ENCODE results near the gene MDK. TPM values are rescaled to one million over a fixed set of nuclear protein-coding genes. Genes with fewer than 3 reads are reported as not detected.
"Not testable (repeated sequence)": the region's sequence is repeated elsewhere in the genome, so short reads cannot be mapped to it uniquely, and the experiment has no call there.

Gene MDK
- total and polyA plus RNA-seq, 12 donors: 3.6 to 16.5 (median 5.3) TPM

GRCh38 chr11:46367916-46368267 is 13.6 kb upstream of the MDK start:
- H3K27ac ChIP-seq: peak overlapping the region in 6 of 10 donors; percentile 17 to 56 (median 35)
- H3K9me3 ChIP-seq: no peaks in the 10 kb centered on the region
- peak in 3 of 9 donors; percentile 2 to 38 (median 35) for TF ChIP-seq CTCF (IDR thresholded peaks at IDR 0.05)
- H3K27me3 ChIP-seq: no peaks in the 10 kb centered on the region
- ATAC-seq (no peak), DNase-seq (peak in 1 of 2 donors; percentile 8)
- H3K36me3 ChIP-seq: peaks cover 0 to 85% (median 44%) of the 10 kb centered on the region in 9 donors
- peaks cover 9 to 52% (median 39%) of the 10 kb centered on the region in 9 donors for H3K4me1 ChIP-seq
- no peak overlapping the region for H3K4me3 ChIP-seq
- intact Hi-C loops (cut with DNase I): loop anchor here in 1 of 10 donors (2.0 kb wide), 1 partner anchor 15 kb away; no protein-coding TSS in a partner anchor
- WGBS, 2 donors: 78 to 84% methylated on average over 12 of the region's 12 CpGs

- intact Hi-C loops (cut with DNase I): no loop called here
- Histone ChIP-seq H3K27ac (no peak overlapping the region), H3K4me1 (peaks cover 3 to 35% (median 22%) of the 10 kb centered on the region in 9 donors), H3K36me3 (peaks cover 4 to 93% (median 44%) of the 10 kb centered on the region in 9 donors), H3K27me3 (no peaks in the 10 kb centered on the region), H3K9me3 (no peaks in the 10 kb centered on the region), H3K4me3 (no peak overlapping the region)
- WGBS, 2 donors: 71 to 75% methylated on average over 25 of the region's 25 CpGs
- TF ChIP-seq CTCF (IDR thresholded peaks at IDR 0.05): peak; percentile 69 to 90 (median 80)
- ATAC-seq (peak; percentile 21 to 58 (median 45)), DNase-seq (peak in 1 of 2 donors; percentile 56)
Observed at GRCh38 chr11:46369458-46370152, 11.9 kb upstream of the MDK start.

DNA sequence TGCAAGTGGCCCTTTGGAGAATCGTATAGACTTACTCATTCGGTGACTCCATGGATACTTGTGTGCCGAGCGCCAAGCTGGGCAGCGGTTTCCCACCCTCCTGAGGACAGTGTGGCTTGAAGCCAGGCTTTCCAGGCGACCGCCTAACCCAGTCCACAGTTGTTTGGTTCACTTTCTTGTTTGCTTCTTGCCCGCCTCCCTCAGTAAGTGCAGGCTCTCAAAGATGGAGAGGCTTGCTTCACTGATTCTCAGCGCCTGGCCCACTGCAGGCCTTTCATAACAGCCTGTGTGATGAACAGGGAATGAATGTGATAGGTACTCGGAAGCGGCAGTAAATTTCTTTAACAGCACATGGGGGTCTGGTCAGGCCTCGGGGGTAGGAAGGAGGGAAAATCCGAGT is 11.2 kb upstream of the MDK start:
- H3K27me3 ChIP-seq: no peaks in the 10 kb centered on the region
- no peak overlapping the region for H3K4me3 ChIP-seq
- intact Hi-C loops (cut with DNase I): no loop called here
- H3K27ac ChIP-seq: no peak overlapping the region
- H3K4me1 ChIP-seq: peaks cover 3 to 28% (median 17%) of the 10 kb centered on the region in 9 donors
- TF ChIP-seq CTCF (IDR thresholded peaks at IDR 0.05): no peak
- no peak for ATAC-seq
- peaks cover 4 to 95% (median 49%) of the 10 kb centered on the region in 9 donors for H3K36me3 ChIP-seq
- H3K9me3 ChIP-seq: no peaks in the 10 kb centered on the region
- peak in 1 of 2 donors; percentile 11 for DNase-seq
- WGBS, 2 donors: 88 to 91% methylated on average over 13 of the region's 13 CpGs

DNA sequence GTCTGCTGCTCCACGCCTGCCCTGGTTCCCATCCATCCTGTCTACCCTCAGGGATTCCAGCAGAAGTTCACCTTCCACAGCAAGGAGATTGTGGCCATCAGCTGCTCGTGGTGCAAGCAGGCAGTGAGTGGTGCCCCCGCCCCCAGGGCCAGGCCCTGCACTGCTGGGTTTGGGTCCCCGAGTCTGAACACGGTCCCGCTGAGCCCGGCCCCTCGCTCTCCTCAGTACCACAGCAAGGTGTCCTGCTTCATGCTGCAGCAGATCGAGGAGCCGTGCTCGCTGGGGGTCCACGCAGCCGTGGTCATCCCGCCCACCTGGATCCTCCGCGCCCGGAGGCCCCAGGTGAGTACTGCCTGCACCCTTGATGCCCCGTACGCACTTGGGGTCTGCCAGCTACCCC is 10.2 kb upstream of the MDK start:
- DNase-seq: peak in 1 of 2 donors; percentile 11
- H3K27ac ChIP-seq; H3K9me3 ChIP-seq; ATAC-seq; H3K27me3 ChIP-seq; intact Hi-C loops (cut with DNase I); H3K4me3 ChIP-seq: not testable (repeated sequence)
- 95 to 96% methylated on average over 19 of the region's 19 CpGs for WGBS, 2 donors
- peaks cover 3 to 19% (median 15%) of the 10 kb centered on the region in 9 donors for H3K4me1 ChIP-seq
- H3K36me3 ChIP-seq: peaks cover 4 to 98% (median 60%) of the 10 kb centered on the region in 9 donors

DNA sequence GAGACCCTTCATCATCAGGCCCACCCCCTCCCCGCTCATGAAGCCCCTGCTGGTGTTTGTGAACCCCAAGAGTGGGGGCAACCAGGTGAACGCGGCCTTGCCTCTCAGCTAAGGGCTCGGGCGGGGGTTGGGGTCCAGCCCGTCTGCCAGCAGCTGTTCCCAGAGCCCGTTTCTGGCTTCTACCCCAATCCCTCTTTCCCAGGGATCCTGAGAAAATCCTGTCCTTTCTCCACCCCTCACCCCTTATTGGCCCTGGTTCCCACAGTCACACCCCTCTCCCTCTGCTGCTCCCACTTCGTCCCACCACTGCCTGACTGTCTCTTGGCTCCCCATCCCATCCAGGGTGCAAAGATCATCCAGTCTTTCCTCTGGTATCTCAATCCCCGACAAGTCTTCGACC is 9.4 kb upstream of the MDK start:
- no peaks in the 10 kb centered on the region for H3K9me3 ChIP-seq
- DNase-seq (no peak), ATAC-seq (no peak)
- TF ChIP-seq CTCF (IDR thresholded peaks at IDR 0.05): no peak
- H3K4me3 ChIP-seq: no peak overlapping the region
- WGBS, 2 donors: 81 to 87% methylated on average over 10 of the region's 10 CpGs
- intact Hi-C loops (cut with DNase I): no loop called here
- H3K36me3 ChIP-seq: peaks cover 4 to 98% (median 64%) of the 10 kb centered on the region in 9 donors
- H3K27ac ChIP-seq: no peak overlapping the region
- H3K4me1 ChIP-seq: peaks cover 1 to 11% (median 10%) of the 10 kb centered on the region in 9 donors
- no peaks in the 10 kb centered on the region for H3K27me3 ChIP-seq

DNA sequence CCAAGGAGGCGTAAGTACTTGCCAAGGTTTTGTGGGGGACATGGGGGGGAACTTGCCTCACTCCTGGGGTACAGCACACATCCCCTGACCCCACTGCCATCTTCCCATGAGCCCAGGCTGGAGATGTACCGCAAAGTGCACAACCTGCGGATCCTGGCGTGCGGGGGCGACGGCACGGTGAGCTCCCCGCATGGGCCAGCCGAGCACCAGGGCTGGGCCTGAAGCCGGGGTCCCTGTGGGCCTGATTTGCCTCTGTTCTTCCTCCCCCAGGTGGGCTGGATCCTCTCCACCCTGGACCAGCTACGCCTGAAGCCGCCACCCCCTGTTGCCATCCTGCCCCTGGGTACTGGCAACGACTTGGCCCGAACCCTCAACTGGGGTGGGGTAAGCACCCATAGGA is 9.0 kb upstream of the MDK start:
- H3K27me3 ChIP-seq; intact Hi-C loops (cut with DNase I); H3K4me1 ChIP-seq; H3K27ac ChIP-seq; ATAC-seq; H3K9me3 ChIP-seq; H3K4me3 ChIP-seq: not testable (repeated sequence)
- 94% methylated on average over 15 of the region's 15 CpGs for WGBS, 2 donors
- peaks cover 4 to 100% (median 64%) of the 10 kb centered on the region in 9 donors for H3K36me3 ChIP-seq
- peak in 1 of 2 donors; percentile 7 for DNase-seq

Data from heart right ventricle (tissue), 16 donors.